SH-SY5Y (cell line): ENCODE results near the gene SLX9.

Source experiments
- GATA2 ChIP-seq: IDR thresholded peaks from 2 replicates; pipeline ENCODE4 v1.6.1; 2011; ENCODE audit warnings: mild to moderate bottlenecking, low read depth, low read length
- GATA3 ChIP-seq: IDR thresholded peaks from 2 replicates; pipeline ENCODE4 v1.6.1; 2011; ENCODE audit warnings: low read depth, mild to moderate bottlenecking, low read length, moderate library complexity

GRCh38 chr21:44905016-44905727, 34.7 kb upstream of the SLX9 start:
- no peak for TF ChIP-seq GATA2
- no peak for TF ChIP-seq GATA3
